ENCODE results near the gene SMYD3. TPM values are rescaled to one million over a fixed set of nuclear protein-coding genes. Genes with fewer than 3 reads are reported as not detected.

SMYD3 gene
- total RNA-seq, 1 donor from 2014 or later, result 18.8 TPM

- no peak for DNase-seq (ENCODE audit: low spot score)
Measured at GRCh38 chr1:246278371-246278770, 228.7 kb downstream of the SMYD3 start.

GRCh38 chr1:246275036-246275435 is 232.0 kb downstream of the SMYD3 start:
- no peak for DNase-seq (ENCODE audit: low spot score)

- no peak for DNase-seq (ENCODE audit: low spot score)
Measured at GRCh38 chr1:246274186-246274585, 232.9 kb downstream of the SMYD3 start.

GRCh38 chr1:246271516-246271915 is 235.6 kb downstream of the SMYD3 start:
- DNase-seq (ENCODE audit: low spot score), result no peak

- no peak for DNase-seq (ENCODE audit: low spot score)
Measured at GRCh38 chr1:246270236-246270635, 236.8 kb downstream of the SMYD3 start.

GRCh38 chr1:246269466-246269865 is 237.6 kb downstream of the SMYD3 start:
- DNase-seq (ENCODE audit: low spot score), result no peak

GRCh38 chr1:246267896-246268295 is 239.2 kb downstream of the SMYD3 start:
- DNase-seq (ENCODE audit: low spot score), result no peak

GRCh38 chr1:246267426-246267825 is 239.7 kb downstream of the SMYD3 start:
- DNase-seq (ENCODE audit: low spot score), result no peak

- DNase-seq (ENCODE audit: low spot score), result no peak
Measured at GRCh38 chr1:246265481-246265880, 241.6 kb downstream of the SMYD3 start.

GRCh38 chr1:246262281-246262680 is 244.8 kb downstream of the SMYD3 start:
- no peak for DNase-seq (ENCODE audit: low spot score)

- no peak for DNase-seq (ENCODE audit: low spot score)
Measured at GRCh38 chr1:246261639-246262038, 245.4 kb downstream of the SMYD3 start.

- no peak for DNase-seq (ENCODE audit: low spot score)
Measured at GRCh38 chr1:246258250-246258649, 248.8 kb downstream of the SMYD3 start.

GRCh38 chr1:246255773-246256172 is 251.3 kb downstream of the SMYD3 start:
- no peak for DNase-seq (ENCODE audit: low spot score)

- DNase-seq (ENCODE audit: low spot score), result no peak
Measured at GRCh38 chr1:246254854-246255253, 252.2 kb downstream of the SMYD3 start.

- DNase-seq (ENCODE audit: low spot score), result no peak
Measured at GRCh38 chr1:246246430-246246829, 260.6 kb downstream of the SMYD3 start.

GRCh38 chr1:246245541-246245940 is 261.5 kb downstream of the SMYD3 start:
- no peak for DNase-seq (ENCODE audit: low spot score)

GRCh38 chr1:246232126-246232525 is 275.0 kb downstream of the SMYD3 start:
- no peak for DNase-seq (ENCODE audit: low spot score)

- no peak for DNase-seq (ENCODE audit: low spot score)
Measured at GRCh38 chr1:246226041-246226440, 281.0 kb downstream of the SMYD3 start.

GRCh38 chr1:246221485-246222255 is 285.4 kb downstream of the SMYD3 start:
- DNase-seq (ENCODE audit: low spot score), result no peak

GRCh38 chr1:246220495-246221065 is 286.5 kb downstream of the SMYD3 start:
- DNase-seq (ENCODE audit: low spot score), result no peak

GRCh38 chr1:246219508-246220030 is 287.5 kb downstream of the SMYD3 start:
- DNase-seq (ENCODE audit: low spot score), result no peak

- no peak for DNase-seq (ENCODE audit: low spot score)
Measured at GRCh38 chr1:246218686-246219085, 288.4 kb downstream of the SMYD3 start.

- no peak for DNase-seq (ENCODE audit: low spot score)
Measured at GRCh38 chr1:246216906-246217305, 290.2 kb downstream of the SMYD3 start.

All from mucosa of gallbladder (tissue), 1 donor.